ENCODE data around the gene KASH5.
A peak's percentile ranks its signal among the peaks of the same experiment; 100 is the strongest.

KASH5 gene

DNA sequence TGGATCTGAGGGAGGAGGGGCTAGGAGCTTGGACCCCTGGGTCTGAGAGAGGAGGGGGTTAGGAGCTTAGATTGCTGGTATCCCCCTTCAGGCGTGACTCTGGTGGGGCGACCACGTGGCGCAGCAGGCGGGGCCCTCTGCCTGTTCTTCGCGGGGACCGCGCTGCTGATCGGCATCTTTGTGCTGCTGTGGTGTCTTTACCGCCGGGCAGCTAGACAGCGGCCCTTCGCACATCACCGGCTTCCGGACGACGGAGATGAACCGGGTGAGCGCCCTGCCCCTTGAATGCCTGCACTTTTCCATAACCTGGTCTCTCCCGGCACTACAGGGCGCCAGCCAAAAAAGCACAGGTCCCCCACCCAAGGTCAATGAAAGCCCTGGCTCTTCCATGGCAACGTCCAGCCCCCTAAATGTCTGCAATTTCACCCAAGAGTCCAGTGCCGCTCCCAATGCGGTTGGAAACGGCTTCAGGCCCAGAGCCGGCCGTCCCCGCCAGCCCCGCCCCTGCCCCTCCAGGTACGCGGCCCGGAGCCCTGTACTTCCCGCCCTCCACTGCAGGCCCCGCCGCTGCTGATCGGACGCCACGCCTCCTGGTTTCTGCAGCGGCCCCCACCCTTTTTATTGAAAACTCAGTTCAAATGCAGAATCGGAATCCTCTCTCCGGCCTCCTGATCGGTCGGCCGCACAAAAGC is 40.0 kb downstream of the KASH5 start:
- Histone ChIP-seq H3F3A (ENCODE audit: low read depth) (no peaks in the 10 kb centered on the region), H3K4me2 (ENCODE audit: low read depth, low read length, poor library complexity, severe bottlenecking) (no peak overlapping the region), H2AFZ (ENCODE audit: low read length) (no peak overlapping the region), H3K79me2 (ENCODE audit: insufficient read depth, low read length) (no peaks in the 10 kb centered on the region), H3K36me3 (ENCODE audit: insufficient read depth, low read length) (no peaks in the 10 kb centered on the region), H3K9me2 (replicated peaks; ENCODE audit: low read depth, low read length) (no peaks in the 10 kb centered on the region), H3K9me3 (ENCODE audit: insufficient read depth, low read depth, low read length) (no peaks in the 10 kb centered on the region), H3K4me3 (ENCODE audit: low read length, poor library complexity, severe bottlenecking) (no peak overlapping the region), H4K20me1 (ENCODE audit: insufficient read depth, low read length, poor library complexity, severe bottlenecking) (no peaks in the 10 kb centered on the region), H3K4me1 (ENCODE audit: insufficient read depth, low read length, poor library complexity, severe bottlenecking) (peaks cover 32% of the 10 kb centered on the region), H3K9ac (ENCODE audit: low read depth, low read length, poor library complexity, severe bottlenecking) (no peak overlapping the region), H3K27me3 (ENCODE audit: insufficient read depth, low read length, poor library complexity, severe bottlenecking) (no peaks in the 10 kb centered on the region)
- TF ChIP-seq EZH2phosphoT487 (IDR thresholded peaks at IDR 0.05; ENCODE audit: borderline replicate concordance): no peak
- TF ChIP-seq, protein P1, sequence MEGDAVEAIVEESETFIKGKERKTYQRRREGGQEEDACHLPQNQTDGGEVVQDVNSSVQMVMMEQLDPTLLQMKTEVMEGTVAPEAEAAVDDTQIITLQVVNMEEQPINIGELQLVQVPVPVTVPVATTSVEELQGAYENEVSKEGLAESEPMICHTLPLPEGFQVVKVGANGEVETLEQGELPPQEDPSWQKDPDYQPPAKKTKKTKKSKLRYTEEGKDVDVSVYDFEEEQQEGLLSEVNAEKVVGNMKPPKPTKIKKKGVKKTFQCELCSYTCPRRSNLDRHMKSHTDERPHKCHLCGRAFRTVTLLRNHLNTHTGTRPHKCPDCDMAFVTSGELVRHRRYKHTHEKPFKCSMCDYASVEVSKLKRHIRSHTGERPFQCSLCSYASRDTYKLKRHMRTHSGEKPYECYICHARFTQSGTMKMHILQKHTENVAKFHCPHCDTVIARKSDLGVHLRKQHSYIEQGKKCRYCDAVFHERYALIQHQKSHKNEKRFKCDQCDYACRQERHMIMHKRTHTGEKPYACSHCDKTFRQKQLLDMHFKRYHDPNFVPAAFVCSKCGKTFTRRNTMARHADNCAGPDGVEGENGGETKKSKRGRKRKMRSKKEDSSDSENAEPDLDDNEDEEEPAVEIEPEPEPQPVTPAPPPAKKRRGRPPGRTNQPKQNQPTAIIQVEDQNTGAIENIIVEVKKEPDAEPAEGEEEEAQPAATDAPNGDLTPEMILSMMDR (conservative IDR thresholded peaks at IDR 0.05; ENCODE audit: low read length): no peak

DNA sequence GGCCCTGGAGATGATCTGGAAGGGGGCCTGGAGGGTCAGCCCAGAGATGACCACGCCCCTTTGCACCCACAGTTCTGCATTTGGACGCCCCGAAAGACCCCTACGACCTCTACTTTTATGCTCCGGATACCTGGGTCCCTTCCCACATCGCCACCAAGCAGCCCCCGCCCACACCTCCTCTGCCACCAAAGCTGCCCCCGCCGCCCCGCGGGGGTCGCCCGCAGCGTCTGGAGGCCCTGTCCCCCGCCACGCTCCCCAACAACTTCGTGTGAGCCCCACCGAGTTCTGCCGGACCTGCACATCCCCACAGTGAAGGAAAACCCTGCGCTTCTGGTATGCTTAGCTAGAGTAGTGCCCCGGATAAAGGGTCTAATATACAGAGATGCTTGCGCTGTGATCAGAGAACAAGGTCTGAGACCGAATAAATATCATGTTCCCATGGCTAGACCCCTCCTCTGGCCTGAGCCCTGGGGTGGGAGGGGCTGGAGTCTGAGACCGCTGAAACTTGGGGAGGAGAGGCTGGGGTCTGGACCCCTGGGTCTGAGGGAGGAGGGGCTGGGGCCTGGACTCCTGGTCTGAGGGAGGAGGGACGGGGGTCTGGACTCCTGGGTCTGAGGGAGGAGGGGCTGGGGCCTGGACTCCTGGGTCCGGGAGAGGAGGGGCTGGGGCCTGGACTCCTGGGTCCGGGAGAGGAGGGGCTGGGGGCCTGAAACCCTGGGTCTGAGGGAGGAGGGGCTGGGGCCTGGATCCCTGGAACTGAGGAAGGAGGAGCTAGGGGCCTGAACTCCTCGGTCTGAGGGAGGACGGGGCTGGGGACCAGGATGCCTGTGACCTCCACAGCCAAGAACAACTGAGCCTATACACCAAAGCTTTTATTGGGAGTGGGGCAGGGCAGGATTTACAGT is 40.8 kb downstream of the KASH5 start:
- Histone ChIP-seq H3K4me3 (ENCODE audit: low read length, poor library complexity, severe bottlenecking) (no peak overlapping the region), H3F3A (ENCODE audit: low read depth) (no peaks in the 10 kb centered on the region), H3K9me2 (replicated peaks; ENCODE audit: low read depth, low read length) (no peaks in the 10 kb centered on the region), H3K4me2 (ENCODE audit: low read depth, low read length, poor library complexity, severe bottlenecking) (no peak overlapping the region), H4K20me1 (ENCODE audit: insufficient read depth, low read length, poor library complexity, severe bottlenecking) (no peaks in the 10 kb centered on the region), H3K9ac (ENCODE audit: low read depth, low read length, poor library complexity, severe bottlenecking) (no peak overlapping the region), H3K79me2 (ENCODE audit: insufficient read depth, low read length) (no peaks in the 10 kb centered on the region), H3K27me3 (ENCODE audit: insufficient read depth, low read length, poor library complexity, severe bottlenecking) (no peaks in the 10 kb centered on the region), H3K9me3 (ENCODE audit: insufficient read depth, low read depth, low read length) (no peaks in the 10 kb centered on the region), H3K4me1 (ENCODE audit: insufficient read depth, low read length, poor library complexity, severe bottlenecking) (peaks cover 24% of the 10 kb centered on the region), H3K36me3 (ENCODE audit: insufficient read depth, low read length) (no peaks in the 10 kb centered on the region), H2AFZ (ENCODE audit: low read length) (no peak overlapping the region)
- no peak for TF ChIP-seq EZH2phosphoT487 (IDR thresholded peaks at IDR 0.05; ENCODE audit: borderline replicate concordance)
- TF ChIP-seq, protein P1 (conservative IDR thresholded peaks at IDR 0.05; ENCODE audit: low read length): no peak

DNA sequence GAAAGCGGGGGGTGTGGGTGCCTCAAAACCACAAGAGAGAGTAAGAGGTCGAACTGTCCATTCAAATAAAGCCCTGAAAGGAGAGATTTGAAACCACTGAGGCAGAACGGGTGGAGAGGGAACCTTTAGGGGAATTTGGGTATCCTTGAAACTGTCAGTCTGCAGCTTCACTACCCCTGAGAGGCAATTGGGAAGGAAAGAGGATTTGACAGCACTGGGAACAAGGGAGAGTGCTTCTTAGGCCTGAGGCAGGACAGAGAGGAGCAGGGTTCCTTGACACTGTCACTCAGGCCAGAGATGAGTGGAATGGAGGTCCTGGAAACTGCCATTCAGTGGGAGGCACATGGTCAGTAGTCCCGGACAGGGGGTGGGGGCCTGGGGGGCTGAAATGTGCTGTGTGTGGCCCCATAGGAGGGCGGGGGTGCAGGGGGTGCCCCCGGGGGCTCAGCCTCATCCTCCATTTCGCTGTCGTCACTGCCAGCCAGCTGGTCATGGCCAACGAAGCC is 42.2 kb downstream of the KASH5 start:
- Histone ChIP-seq H3K4me1 (ENCODE audit: insufficient read depth, low read length, poor library complexity, severe bottlenecking) (peaks cover 11% of the 10 kb centered on the region), H3K4me3 (ENCODE audit: low read length, poor library complexity, severe bottlenecking) (no peak overlapping the region)

More for the DNA sequence above, 42.2 kb downstream of the KASH5 start:
- Histone ChIP-seq H4K20me1 (ENCODE audit: insufficient read depth, low read length, poor library complexity, severe bottlenecking) (no peaks in the 10 kb centered on the region), H3K36me3 (ENCODE audit: insufficient read depth, low read length) (no peaks in the 10 kb centered on the region), H3K9ac (ENCODE audit: low read depth, low read length, poor library complexity, severe bottlenecking) (no peak overlapping the region), H3K9me2 (replicated peaks; ENCODE audit: low read depth, low read length) (no peaks in the 10 kb centered on the region), H2AFZ (ENCODE audit: low read length) (peak overlapping the region; percentile 21; the same call in 1 of the 2 replicates), H3K79me2 (ENCODE audit: insufficient read depth, low read length) (no peaks in the 10 kb centered on the region), H3K27me3 (ENCODE audit: insufficient read depth, low read length, poor library complexity, severe bottlenecking) (no peaks in the 10 kb centered on the region), H3K4me2 (ENCODE audit: low read depth, low read length, poor library complexity, severe bottlenecking) (no peak overlapping the region), H3F3A (ENCODE audit: low read depth) (no peaks in the 10 kb centered on the region), H3K9me3 (ENCODE audit: insufficient read depth, low read depth, low read length) (no peaks in the 10 kb centered on the region)
- TF ChIP-seq, protein P1 (conservative IDR thresholded peaks at IDR 0.05; ENCODE audit: low read length): no peak
- no peak for TF ChIP-seq EZH2phosphoT487 (IDR thresholded peaks at IDR 0.05; ENCODE audit: borderline replicate concordance)

All from Loucy (cell line).